GM23338 (cell line): ENCODE results near the gene IZUMO4. TPM values are rescaled to one million over a fixed set of nuclear protein-coding genes. Genes with fewer than 3 reads are reported as not detected.

Experiments used
- ATAC-seq: fragments of 200-7000 bp; cut with Tn5 transposase; 3 replicates; pipeline ENCODE4 v1.9.1; 2020
- DNase-seq: peaks from one replicate; pipeline ENCODE4 v3.0.0-alpha.2; 2015; ENCODE audit warnings: low spot score
- H2AFZ ChIP-seq: fragments of 200-600 bp; sonication (generic); 2 replicates; pipeline ENCODE4 v1.8.0; 2016; ENCODE audit warnings: antibody characterized with exemption, mild to moderate bottlenecking, moderate library complexity
- H3F3A ChIP-seq: fragments of 200-600 bp; sonication (generic); replicated peaks from 2 replicates; pipeline ENCODE4 v1.8.0; 2017; ENCODE audit warnings: antibody characterized with exemption, mixed run types, low read depth
- H3K27ac ChIP-seq: fragments of 200-600 bp; sonication (generic); 2 replicates; pipeline ENCODE4 v1.6.1; 2016; ENCODE audit warnings: low read depth
- H3K27me3 ChIP-seq: fragments of 200-600 bp; sonication (generic); 2 replicates; pipeline ENCODE4 v1.8.0; 2016; ENCODE audit warnings: mild to moderate bottlenecking, mixed run types, moderate library complexity; ENCODE audit not compliant: insufficient read depth
- H3K36me3 ChIP-seq: fragments of 200-600 bp; sonication (generic); 2 replicates; pipeline ENCODE4 v1.8.0; 2016; ENCODE audit warnings: mild to moderate bottlenecking; ENCODE audit not compliant: insufficient read depth
- H3K4me1 ChIP-seq: fragments of 200-600 bp; sonication (generic); 2 replicates; pipeline ENCODE4 v1.8.0; 2016; ENCODE audit warnings: mild to moderate bottlenecking, moderate library complexity; ENCODE audit not compliant: insufficient read depth
- H3K4me2 ChIP-seq: fragments of 200-600 bp; sonication (generic); 2 replicates; pipeline ENCODE4 v1.7.1; 2017; ENCODE audit warnings: mixed run types
- H3K4me3 ChIP-seq: fragments of 200-600 bp; sonication (generic); 2 replicates; pipeline ENCODE4 v1.6.1; 2016; ENCODE audit warnings: mixed run types
- H3K79me2 ChIP-seq: fragments of 200-600 bp; sonication (generic); replicated peaks from 2 replicates; pipeline ENCODE4 v1.8.0; 2017; ENCODE audit warnings: mild to moderate bottlenecking; ENCODE audit not compliant: insufficient read depth
- H3K9me2 ChIP-seq: fragments of 200-600 bp; sonication (generic); 2 replicates; pipeline ENCODE4 v1.8.0; 2017; ENCODE audit not compliant: insufficient read depth
- H4K20me1 ChIP-seq: fragments of 200-600 bp; sonication (generic); replicated peaks from 2 replicates; pipeline ENCODE4 v1.8.0; 2017; ENCODE audit warnings: mild to moderate bottlenecking; ENCODE audit not compliant: insufficient read depth
- H3K27ac Mint-ChIP-seq: 2 replicates; pipeline ENCODE4 v1.8.0; 2020; ENCODE audit warnings: inconsistent platforms, mild to moderate bottlenecking, moderate library complexity, mixed read lengths
- H3K27me3 Mint-ChIP-seq: 3 replicates; pipeline ENCODE4 v1.8.0; 2022; ENCODE audit warnings: low read depth, mild to moderate bottlenecking, moderate library complexity, mixed read lengths, inconsistent platforms; ENCODE audit not compliant: insufficient read depth, poor library complexity
- H3K36me3 Mint-ChIP-seq: 3 replicates; pipeline ENCODE4 v1.8.0; 2021; ENCODE audit warnings: low read depth, mild to moderate bottlenecking, inconsistent platforms, moderate library complexity, mixed read lengths
- H3K4me1 Mint-ChIP-seq: 3 replicates; pipeline ENCODE4 v1.8.0; 2020; ENCODE audit warnings: mild to moderate bottlenecking, inconsistent platforms, mixed read lengths
- H3K4me3 Mint-ChIP-seq: 3 replicates; pipeline ENCODE4 v1.8.0; 2021; ENCODE audit warnings: moderate library complexity, mild to moderate bottlenecking, inconsistent platforms, mixed read lengths
- H3K9me3 Mint-ChIP-seq: 3 replicates; pipeline ENCODE4 v1.8.0; 2020; ENCODE audit warnings: moderate library complexity, mild to moderate bottlenecking, inconsistent platforms, mixed read lengths
- EZH2 ChIP-seq: fragments of 200-600 bp; sonication (generic); IDR thresholded peaks from one replicate; pipeline ENCODE4 v1.8.0; 2017; ENCODE audit warnings: antibody characterized with exemption, mild to moderate bottlenecking, low read depth; ENCODE audit not compliant: unreplicated experiment
- EZH2phosphoT487 ChIP-seq: fragments of 200-600 bp; sonication (generic); IDR thresholded peaks from one replicate; pipeline ENCODE4 v1.8.1; 2018; ENCODE audit warnings: antibody characterized with exemption; ENCODE audit not compliant: unreplicated experiment
- POLR2AphosphoS5 ChIP-seq: IDR thresholded peaks from 2 replicates; pipeline ENCODE4 v1.6.1; 2016; ENCODE audit warnings: antibody characterized with exemption, low read depth
- STAT1 ChIP-seq: IDR thresholded peaks from one replicate; pipeline ENCODE4 v1.6.1; 2016; ENCODE audit warnings: antibody characterized with exemption; ENCODE audit not compliant: unreplicated experiment
- ZNF331 ChIP-seq: fragments of 250-450 bp; sonication (Bioruptor Pico); IDR thresholded peaks from 2 replicates; pipeline ENCODE4 v1.5.0; 2020; ENCODE audit warnings: low read depth, mild to moderate bottlenecking, moderate library complexity
- polyA plus RNA-seq: library from polyadenylated mRNA; unstranded; fragments of >200 nt; fragmentation: Nextera tagmentation; extraction: Ambion mirVana; gene quantifications from 2 replicates; pipeline ENCODE4 v1.2.1, GENCODE V29; 2016
- total RNA-seq: library from RNA; depleted of rRNA; stranded (reverse); fragments of >200 nt; shearing (Covaris generic); gene quantifications from 2 replicates; pipeline ENCODE4 v1.2.3, GENCODE V29; 2014
- TF ChIP-seq, protein P1 (sequence below): fragments of 250-450 bp; sonication (Bioruptor Pico); IDR thresholded peaks from 2 replicates; pipeline ENCODE4 v1.5.0; 2020; ENCODE audit warnings: mild to moderate bottlenecking, moderate library complexity
- TF ChIP-seq, protein P2 (sequence below): IDR thresholded peaks from one replicate; pipeline ENCODE4 v1.6.1; 2018; ENCODE audit warnings: antibody characterized with exemption; ENCODE audit not compliant: unreplicated experiment
- TF ChIP-seq, protein P3 (sequence below), 2 experiments: fragments of 200-600 bp in 1 of 2; sonication (generic) in 1 of 2; conservative IDR thresholded peaks; 2 replicates each; pipeline versions ENCODE4 v1.5.1 to v1.6.1; 2016 to 2017; ENCODE audit warnings: antibody characterized with exemption in 2 of 2, low read depth in 2 of 2, mild to moderate bottlenecking in 2 of 2, moderate library complexity in 1 of 2

IZUMO4 gene
- total and polyA plus RNA-seq, 2 experiments from 2014 or later = 0.57 to 2.2 TPM

DNA sequence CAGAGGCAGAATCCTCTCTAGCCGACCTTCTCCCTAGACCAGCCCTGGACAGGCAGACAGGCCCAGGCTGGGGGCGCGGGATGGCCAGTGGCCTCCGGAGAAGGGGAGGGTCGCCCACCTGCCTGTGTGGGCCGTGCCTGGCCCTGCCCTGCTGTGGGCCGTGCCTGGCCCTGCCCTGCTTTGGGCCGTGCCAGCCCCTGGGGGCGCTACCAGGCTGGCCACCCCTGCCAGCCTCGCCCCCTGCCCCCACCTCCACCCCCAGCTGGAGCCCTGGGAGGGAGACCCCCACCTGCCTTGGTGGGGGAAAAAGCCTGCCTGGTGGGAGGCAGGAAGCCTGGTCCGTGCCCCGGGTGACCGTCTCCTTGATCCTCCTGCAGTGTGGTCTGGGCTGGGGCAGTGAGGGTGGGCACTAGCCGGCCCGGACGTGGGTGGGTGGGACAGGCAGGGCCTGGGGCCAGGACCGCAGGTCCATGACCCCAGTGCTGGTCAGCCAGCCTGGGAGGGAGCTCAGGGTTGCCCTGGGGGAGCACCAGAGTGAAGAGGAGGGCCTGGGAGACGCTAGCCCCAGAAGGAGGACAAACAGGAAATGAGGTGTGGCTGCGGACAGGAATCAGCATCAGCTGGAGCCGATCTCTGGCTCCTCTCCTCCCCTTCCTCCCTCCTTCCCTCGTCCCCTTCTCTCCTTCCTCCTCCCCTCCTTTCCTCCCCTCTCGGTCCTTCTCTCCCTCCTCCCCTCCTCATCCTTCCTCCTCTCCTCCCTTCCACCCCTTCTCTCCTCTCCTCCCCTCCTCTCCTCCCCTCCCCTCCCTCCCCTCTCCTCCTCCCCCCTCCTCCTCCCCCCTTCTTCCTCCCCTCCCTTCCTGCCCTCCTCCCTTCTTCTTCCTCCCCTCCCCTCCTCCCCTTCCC, 40.5 kb upstream of the IZUMO4 start (continued):
- TF ChIP-seq, protein P1, sequence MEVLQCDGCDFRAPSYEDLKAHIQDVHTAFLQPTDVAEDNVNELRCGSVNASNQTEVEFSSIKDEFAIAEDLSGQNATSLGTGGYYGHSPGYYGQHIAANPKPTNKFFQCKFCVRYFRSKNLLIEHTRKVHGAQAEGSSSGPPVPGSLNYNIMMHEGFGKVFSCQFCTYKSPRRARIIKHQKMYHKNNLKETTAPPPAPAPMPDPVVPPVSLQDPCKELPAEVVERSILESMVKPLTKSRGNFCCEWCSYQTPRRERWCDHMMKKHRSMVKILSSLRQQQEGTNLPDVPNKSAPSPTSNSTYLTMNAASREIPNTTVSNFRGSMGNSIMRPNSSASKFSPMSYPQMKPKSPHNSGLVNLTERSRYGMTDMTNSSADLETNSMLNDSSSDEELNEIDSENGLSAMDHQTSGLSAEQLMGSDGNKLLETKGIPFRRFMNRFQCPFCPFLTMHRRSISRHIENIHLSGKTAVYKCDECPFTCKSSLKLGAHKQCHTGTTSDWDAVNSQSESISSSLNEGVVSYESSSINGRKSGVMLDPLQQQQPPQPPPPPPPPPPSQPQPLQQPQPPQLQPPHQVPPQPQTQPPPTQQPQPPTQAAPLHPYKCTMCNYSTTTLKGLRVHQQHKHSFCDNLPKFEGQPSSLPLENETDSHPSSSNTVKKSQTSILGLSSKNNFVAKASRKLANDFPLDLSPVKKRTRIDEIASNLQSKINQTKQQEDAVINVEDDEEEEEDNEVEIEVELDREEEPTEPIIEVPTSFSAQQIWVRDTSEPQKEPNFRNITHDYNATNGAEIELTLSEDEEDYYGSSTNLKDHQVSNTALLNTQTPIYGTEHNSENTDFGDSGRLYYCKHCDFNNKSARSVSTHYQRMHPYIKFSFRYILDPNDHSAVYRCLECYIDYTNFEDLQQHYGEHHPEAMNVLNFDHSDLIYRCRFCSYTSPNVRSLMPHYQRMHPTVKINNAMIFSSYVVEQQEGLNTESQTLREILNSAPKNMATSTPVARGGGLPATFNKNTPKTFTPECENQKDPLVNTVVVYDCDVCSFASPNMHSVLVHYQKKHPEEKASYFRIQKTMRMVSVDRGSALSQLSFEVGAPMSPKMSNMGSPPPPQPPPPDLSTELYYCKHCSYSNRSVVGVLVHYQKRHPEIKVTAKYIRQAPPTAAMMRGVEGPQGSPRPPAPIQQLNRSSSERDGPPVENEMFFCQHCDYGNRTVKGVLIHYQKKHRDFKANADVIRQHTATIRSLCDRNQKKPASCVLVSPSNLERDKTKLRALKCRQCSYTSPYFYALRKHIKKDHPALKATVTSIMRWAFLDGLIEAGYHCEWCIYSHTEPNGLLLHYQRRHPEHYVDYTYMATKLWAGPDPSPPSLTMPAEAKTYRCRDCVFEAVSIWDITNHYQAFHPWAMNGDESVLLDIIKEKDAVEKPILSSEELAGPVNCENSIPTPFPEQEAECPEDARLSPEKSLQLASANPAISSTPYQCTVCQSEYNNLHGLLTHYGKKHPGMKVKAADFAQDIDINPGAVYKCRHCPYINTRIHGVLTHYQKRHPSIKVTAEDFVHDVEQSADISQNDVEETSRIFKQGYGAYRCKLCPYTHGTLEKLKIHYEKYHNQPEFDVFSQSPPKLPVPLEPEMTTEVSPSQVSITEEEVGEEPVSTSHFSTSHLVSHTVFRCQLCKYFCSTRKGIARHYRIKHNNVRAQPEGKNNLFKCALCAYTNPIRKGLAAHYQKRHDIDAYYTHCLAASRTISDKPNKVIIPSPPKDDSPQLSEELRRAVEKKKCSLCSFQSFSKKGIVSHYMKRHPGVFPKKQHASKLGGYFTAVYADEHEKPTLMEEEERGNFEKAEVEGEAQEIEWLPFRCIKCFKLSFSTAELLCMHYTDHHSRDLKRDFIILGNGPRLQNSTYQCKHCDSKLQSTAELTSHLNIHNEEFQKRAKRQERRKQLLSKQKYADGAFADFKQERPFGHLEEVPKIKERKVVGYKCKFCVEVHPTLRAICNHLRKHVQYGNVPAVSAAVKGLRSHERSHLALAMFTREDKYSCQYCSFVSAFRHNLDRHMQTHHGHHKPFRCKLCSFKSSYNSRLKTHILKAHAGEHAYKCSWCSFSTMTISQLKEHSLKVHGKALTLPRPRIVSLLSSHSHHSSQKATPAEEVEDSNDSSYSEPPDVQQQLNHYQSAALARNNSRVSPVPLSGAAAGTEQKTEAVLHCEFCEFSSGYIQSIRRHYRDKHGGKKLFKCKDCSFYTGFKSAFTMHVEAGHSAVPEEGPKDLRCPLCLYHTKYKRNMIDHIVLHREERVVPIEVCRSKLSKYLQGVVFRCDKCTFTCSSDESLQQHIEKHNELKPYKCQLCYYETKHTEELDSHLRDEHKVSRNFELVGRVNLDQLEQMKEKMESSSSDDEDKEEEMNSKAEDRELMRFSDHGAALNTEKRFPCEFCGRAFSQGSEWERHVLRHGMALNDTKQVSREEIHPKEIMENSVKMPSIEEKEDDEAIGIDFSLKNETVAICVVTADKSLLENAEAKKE (CRISPR knock-in tag) = no peak

DNA sequence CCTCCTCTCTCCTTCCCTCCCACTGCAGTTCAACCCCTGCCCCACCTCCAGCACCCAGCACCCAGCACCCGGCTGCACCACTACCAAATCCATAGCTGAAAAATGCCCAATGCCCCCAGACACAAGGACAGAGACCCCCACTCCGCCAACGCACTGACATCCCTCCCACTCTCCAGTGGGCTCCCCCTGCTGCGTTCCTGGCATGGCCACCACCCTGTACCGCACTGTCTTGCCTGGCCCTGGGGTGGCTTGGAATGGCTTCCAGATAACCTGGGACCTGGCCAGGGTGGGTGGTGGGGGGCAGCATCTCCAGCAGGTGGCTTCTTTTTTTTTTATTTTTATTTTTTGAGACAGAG, 39.9 kb upstream of the IZUMO4 start:
- H3K79me2 ChIP-seq = no peaks in the 10 kb centered on the region
- no peaks in the 10 kb centered on the region for H3K36me3 Mint-ChIP-seq
- H3K27ac Mint-ChIP-seq = no peak overlapping the region
- H3K27me3 Mint-ChIP-seq = peaks cover 5% of the 10 kb centered on the region
- H3K36me3 ChIP-seq = no peaks in the 10 kb centered on the region
- H3F3A ChIP-seq = peaks cover 6% of the 10 kb centered on the region; the same call in 1 of the 2 replicates
- no peaks in the 10 kb centered on the region for H3K9me3 Mint-ChIP-seq
- no peak overlapping the region for H3K4me3 ChIP-seq
- no peak overlapping the region for H2AFZ ChIP-seq
- H3K9me2 ChIP-seq = no peaks in the 10 kb centered on the region
- H3K4me2 ChIP-seq = no peak overlapping the region
- TF ChIP-seq, protein P2, sequence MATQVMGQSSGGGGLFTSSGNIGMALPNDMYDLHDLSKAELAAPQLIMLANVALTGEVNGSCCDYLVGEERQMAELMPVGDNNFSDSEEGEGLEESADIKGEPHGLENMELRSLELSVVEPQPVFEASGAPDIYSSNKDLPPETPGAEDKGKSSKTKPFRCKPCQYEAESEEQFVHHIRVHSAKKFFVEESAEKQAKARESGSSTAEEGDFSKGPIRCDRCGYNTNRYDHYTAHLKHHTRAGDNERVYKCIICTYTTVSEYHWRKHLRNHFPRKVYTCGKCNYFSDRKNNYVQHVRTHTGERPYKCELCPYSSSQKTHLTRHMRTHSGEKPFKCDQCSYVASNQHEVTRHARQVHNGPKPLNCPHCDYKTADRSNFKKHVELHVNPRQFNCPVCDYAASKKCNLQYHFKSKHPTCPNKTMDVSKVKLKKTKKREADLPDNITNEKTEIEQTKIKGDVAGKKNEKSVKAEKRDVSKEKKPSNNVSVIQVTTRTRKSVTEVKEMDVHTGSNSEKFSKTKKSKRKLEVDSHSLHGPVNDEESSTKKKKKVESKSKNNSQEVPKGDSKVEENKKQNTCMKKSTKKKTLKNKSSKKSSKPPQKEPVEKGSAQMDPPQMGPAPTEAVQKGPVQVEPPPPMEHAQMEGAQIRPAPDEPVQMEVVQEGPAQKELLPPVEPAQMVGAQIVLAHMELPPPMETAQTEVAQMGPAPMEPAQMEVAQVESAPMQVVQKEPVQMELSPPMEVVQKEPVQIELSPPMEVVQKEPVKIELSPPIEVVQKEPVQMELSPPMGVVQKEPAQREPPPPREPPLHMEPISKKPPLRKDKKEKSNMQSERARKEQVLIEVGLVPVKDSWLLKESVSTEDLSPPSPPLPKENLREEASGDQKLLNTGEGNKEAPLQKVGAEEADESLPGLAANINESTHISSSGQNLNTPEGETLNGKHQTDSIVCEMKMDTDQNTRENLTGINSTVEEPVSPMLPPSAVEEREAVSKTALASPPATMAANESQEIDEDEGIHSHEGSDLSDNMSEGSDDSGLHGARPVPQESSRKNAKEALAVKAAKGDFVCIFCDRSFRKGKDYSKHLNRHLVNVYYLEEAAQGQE = no peak
- TF ChIP-seq EZH2phosphoT487 (no peak), POLR2AphosphoS5 (no peak), STAT1 (no peak), ZNF331 (no peak), EZH2 (no peak)
- TF ChIP-seq, protein P3, sequence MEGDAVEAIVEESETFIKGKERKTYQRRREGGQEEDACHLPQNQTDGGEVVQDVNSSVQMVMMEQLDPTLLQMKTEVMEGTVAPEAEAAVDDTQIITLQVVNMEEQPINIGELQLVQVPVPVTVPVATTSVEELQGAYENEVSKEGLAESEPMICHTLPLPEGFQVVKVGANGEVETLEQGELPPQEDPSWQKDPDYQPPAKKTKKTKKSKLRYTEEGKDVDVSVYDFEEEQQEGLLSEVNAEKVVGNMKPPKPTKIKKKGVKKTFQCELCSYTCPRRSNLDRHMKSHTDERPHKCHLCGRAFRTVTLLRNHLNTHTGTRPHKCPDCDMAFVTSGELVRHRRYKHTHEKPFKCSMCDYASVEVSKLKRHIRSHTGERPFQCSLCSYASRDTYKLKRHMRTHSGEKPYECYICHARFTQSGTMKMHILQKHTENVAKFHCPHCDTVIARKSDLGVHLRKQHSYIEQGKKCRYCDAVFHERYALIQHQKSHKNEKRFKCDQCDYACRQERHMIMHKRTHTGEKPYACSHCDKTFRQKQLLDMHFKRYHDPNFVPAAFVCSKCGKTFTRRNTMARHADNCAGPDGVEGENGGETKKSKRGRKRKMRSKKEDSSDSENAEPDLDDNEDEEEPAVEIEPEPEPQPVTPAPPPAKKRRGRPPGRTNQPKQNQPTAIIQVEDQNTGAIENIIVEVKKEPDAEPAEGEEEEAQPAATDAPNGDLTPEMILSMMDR (conservative IDR thresholded peaks at IDR 0.05; ENCODE audit: low read depth in 2 of 2) = no peak
- H3K4me1 Mint-ChIP-seq = peaks cover 18% of the 10 kb centered on the region
- H3K27me3 ChIP-seq = no peaks in the 10 kb centered on the region
- H3K4me3 Mint-ChIP-seq = no peak overlapping the region
- H4K20me1 ChIP-seq = no peaks in the 10 kb centered on the region
- ATAC-seq (no peak), DNase-seq (no peak)
- H3K27ac ChIP-seq = no peak overlapping the region
- peaks cover 11% of the 10 kb centered on the region for H3K4me1 ChIP-seq
